ENCODE measurements around the gene SPG21.

DNA sequence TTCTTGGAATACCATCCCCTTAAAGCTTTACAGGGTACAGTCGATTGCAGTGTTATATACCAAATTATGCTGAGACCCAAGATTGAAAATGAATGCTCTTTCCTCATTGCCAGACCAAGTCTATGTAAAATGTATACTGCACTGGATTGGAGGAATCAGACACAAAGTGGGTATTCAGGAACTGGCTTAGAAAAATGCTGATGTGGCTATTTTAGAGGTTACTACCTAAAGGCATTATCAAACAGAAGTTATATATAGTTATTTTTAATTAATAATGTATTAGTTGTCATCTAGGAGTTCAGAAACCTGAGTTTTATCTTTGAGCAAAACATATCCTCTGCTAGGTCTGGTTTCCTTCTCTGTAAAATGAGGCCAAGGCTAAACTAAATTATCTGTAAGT, 3.6 kb upstream of the SPG21 start:
- TF ChIP-seq, protein P1, sequence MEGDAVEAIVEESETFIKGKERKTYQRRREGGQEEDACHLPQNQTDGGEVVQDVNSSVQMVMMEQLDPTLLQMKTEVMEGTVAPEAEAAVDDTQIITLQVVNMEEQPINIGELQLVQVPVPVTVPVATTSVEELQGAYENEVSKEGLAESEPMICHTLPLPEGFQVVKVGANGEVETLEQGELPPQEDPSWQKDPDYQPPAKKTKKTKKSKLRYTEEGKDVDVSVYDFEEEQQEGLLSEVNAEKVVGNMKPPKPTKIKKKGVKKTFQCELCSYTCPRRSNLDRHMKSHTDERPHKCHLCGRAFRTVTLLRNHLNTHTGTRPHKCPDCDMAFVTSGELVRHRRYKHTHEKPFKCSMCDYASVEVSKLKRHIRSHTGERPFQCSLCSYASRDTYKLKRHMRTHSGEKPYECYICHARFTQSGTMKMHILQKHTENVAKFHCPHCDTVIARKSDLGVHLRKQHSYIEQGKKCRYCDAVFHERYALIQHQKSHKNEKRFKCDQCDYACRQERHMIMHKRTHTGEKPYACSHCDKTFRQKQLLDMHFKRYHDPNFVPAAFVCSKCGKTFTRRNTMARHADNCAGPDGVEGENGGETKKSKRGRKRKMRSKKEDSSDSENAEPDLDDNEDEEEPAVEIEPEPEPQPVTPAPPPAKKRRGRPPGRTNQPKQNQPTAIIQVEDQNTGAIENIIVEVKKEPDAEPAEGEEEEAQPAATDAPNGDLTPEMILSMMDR (IDR thresholded peaks at IDR 0.05; ENCODE audit: low read depth, low read length, poor library complexity, severe bottlenecking), result no peak
- TF ChIP-seq EZH2phosphoT487 (IDR thresholded peaks at IDR 0.05; ENCODE audit: borderline replicate concordance, low read length), result no peak

Data from DOHH2 (cell line).